Measurements from ENCODE around the gene SPTBN4. TPM values are rescaled to one million over a fixed set of nuclear protein-coding genes. Genes with fewer than 3 reads are reported as not detected.

Gene SPTBN4
- polyA plus RNA-seq, 1 donor from 2014 or later = 12.7 TPM

- no peak overlapping the region for H3K4me3 ChIP-seq (ENCODE audit: low read length)
Observed at GRCh38 chr19:40446263-40446784, 20.5 kb upstream of the SPTBN4 start.

DNA sequence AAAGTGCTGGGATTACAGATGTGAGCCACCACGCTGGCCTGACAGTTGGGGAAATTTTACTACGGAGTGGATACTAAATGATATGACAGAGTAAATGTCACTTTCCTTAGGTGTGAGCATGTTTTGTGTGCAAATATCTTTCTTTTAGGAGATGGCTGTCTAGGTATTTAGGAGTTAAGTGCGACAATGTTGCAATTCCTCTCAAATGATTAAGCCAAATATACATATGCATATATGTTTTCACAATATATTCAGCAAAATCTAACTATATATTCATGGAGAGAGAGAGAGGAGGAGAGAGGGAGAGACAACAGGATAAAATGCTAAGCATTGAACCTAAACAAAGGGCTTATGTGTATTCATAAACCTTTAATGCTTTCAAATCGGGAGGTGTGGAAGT is 17.3 kb upstream of the SPTBN4 start:
- H3K27ac ChIP-seq (ENCODE audit: low read length) = no peak overlapping the region
- no peak overlapping the region for H3K9ac ChIP-seq (ENCODE audit: low read length)
- H3K27me3 ChIP-seq (ENCODE audit: insufficient read depth, low read depth, low read length) = no peaks in the 10 kb centered on the region
- H3F3A ChIP-seq (ENCODE audit: insufficient read depth, low read length, poor library complexity, severe bottlenecking) = no peaks in the 10 kb centered on the region
- TF ChIP-seq, protein P1, sequence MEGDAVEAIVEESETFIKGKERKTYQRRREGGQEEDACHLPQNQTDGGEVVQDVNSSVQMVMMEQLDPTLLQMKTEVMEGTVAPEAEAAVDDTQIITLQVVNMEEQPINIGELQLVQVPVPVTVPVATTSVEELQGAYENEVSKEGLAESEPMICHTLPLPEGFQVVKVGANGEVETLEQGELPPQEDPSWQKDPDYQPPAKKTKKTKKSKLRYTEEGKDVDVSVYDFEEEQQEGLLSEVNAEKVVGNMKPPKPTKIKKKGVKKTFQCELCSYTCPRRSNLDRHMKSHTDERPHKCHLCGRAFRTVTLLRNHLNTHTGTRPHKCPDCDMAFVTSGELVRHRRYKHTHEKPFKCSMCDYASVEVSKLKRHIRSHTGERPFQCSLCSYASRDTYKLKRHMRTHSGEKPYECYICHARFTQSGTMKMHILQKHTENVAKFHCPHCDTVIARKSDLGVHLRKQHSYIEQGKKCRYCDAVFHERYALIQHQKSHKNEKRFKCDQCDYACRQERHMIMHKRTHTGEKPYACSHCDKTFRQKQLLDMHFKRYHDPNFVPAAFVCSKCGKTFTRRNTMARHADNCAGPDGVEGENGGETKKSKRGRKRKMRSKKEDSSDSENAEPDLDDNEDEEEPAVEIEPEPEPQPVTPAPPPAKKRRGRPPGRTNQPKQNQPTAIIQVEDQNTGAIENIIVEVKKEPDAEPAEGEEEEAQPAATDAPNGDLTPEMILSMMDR (IDR thresholded peaks at IDR 0.05; ENCODE audit: poor library complexity, severe bottlenecking) = no peak
- TF ChIP-seq TAF1 (IDR thresholded peaks at IDR 0.05; ENCODE audit: low read depth) (no peak), MXI1 (conservative IDR thresholded peaks at IDR 0.05; ENCODE audit: poor library complexity, severe bottlenecking) (no peak), RAD21 (conservative IDR thresholded peaks at IDR 0.05) (no peak), POLR2AphosphoS5 (IDR thresholded peaks at IDR 0.05) (no peak), SMC3 (conservative IDR thresholded peaks at IDR 0.05; ENCODE audit: poor library complexity) (no peak), EP300 (conservative IDR thresholded peaks at IDR 0.05; ENCODE audit: poor library complexity, severe bottlenecking) (no peak), EZH2 (IDR thresholded peaks at IDR 0.05; ENCODE audit: borderline replicate concordance, insufficient read depth, low read length, poor library complexity, severe bottlenecking) (no peak)
- TF ChIP-seq, protein P2, sequence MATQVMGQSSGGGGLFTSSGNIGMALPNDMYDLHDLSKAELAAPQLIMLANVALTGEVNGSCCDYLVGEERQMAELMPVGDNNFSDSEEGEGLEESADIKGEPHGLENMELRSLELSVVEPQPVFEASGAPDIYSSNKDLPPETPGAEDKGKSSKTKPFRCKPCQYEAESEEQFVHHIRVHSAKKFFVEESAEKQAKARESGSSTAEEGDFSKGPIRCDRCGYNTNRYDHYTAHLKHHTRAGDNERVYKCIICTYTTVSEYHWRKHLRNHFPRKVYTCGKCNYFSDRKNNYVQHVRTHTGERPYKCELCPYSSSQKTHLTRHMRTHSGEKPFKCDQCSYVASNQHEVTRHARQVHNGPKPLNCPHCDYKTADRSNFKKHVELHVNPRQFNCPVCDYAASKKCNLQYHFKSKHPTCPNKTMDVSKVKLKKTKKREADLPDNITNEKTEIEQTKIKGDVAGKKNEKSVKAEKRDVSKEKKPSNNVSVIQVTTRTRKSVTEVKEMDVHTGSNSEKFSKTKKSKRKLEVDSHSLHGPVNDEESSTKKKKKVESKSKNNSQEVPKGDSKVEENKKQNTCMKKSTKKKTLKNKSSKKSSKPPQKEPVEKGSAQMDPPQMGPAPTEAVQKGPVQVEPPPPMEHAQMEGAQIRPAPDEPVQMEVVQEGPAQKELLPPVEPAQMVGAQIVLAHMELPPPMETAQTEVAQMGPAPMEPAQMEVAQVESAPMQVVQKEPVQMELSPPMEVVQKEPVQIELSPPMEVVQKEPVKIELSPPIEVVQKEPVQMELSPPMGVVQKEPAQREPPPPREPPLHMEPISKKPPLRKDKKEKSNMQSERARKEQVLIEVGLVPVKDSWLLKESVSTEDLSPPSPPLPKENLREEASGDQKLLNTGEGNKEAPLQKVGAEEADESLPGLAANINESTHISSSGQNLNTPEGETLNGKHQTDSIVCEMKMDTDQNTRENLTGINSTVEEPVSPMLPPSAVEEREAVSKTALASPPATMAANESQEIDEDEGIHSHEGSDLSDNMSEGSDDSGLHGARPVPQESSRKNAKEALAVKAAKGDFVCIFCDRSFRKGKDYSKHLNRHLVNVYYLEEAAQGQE (IDR thresholded peaks at IDR 0.05; ENCODE audit: borderline replicate concordance) = no peak
- no peaks in the 10 kb centered on the region for H3K9me2 ChIP-seq (ENCODE audit: insufficient read depth, low read length)
- no peak overlapping the region for H3K4me2 ChIP-seq (ENCODE audit: low read length)
- H3K79me2 ChIP-seq (replicated peaks; ENCODE audit: insufficient read depth, low read length) = no peaks in the 10 kb centered on the region
- H2AFZ ChIP-seq (ENCODE audit: low read depth, low read length) = no peak overlapping the region
- H4K20me1 ChIP-seq (ENCODE audit: insufficient read depth) = no peaks in the 10 kb centered on the region
- H3K9me3 ChIP-seq (ENCODE audit: low read length) = no peaks in the 10 kb centered on the region
- H3K36me3 ChIP-seq (ENCODE audit: insufficient read depth, low read length) = no peaks in the 10 kb centered on the region
- H3K4me3 ChIP-seq (ENCODE audit: low read length) = no peak overlapping the region

More at GRCh38 chr19:40446263-40446784, 20.5 kb upstream of the SPTBN4 start:
- peaks cover 4% of the 10 kb centered on the region for H3F3A ChIP-seq (ENCODE audit: insufficient read depth, low read length, poor library complexity, severe bottlenecking)
- no peaks in the 10 kb centered on the region for H3K36me3 ChIP-seq (ENCODE audit: insufficient read depth, low read length)
- H3K9ac ChIP-seq (ENCODE audit: low read length) = no peak overlapping the region
- H2AFZ ChIP-seq (ENCODE audit: low read depth, low read length) = no peak overlapping the region
- no peaks in the 10 kb centered on the region for H3K9me3 ChIP-seq (ENCODE audit: low read length)
- no peak overlapping the region for H3K4me2 ChIP-seq (ENCODE audit: low read length)
- no peak overlapping the region for H3K27ac ChIP-seq (ENCODE audit: low read length)
- H3K27me3 ChIP-seq (ENCODE audit: insufficient read depth, low read depth, low read length) = no peaks in the 10 kb centered on the region
- H3K9me2 ChIP-seq (ENCODE audit: insufficient read depth, low read length) = no peaks in the 10 kb centered on the region
- no peaks in the 10 kb centered on the region for H4K20me1 ChIP-seq (ENCODE audit: insufficient read depth)
- TF ChIP-seq, protein P2 (IDR thresholded peaks at IDR 0.05; ENCODE audit: borderline replicate concordance) = no peak
- no peak for TF ChIP-seq EZH2 (IDR thresholded peaks at IDR 0.05; ENCODE audit: borderline replicate concordance, insufficient read depth, low read length, poor library complexity, severe bottlenecking)
- no peak for TF ChIP-seq POLR2AphosphoS5 (IDR thresholded peaks at IDR 0.05)
- TF ChIP-seq TAF1 (IDR thresholded peaks at IDR 0.05; ENCODE audit: low read depth) = no peak
- no peak for TF ChIP-seq SMC3 (conservative IDR thresholded peaks at IDR 0.05; ENCODE audit: poor library complexity)
- no peak for TF ChIP-seq MXI1 (conservative IDR thresholded peaks at IDR 0.05; ENCODE audit: poor library complexity, severe bottlenecking)
- TF ChIP-seq RAD21 (conservative IDR thresholded peaks at IDR 0.05) = no peak
- TF ChIP-seq EP300 (conservative IDR thresholded peaks at IDR 0.05; ENCODE audit: poor library complexity, severe bottlenecking) = no peak
- TF ChIP-seq, protein P1 (IDR thresholded peaks at IDR 0.05; ENCODE audit: poor library complexity, severe bottlenecking) = no peak
- peaks cover 19% of the 10 kb centered on the region for H3K79me2 ChIP-seq (replicated peaks; ENCODE audit: insufficient read depth, low read length)

Data from neural cell (in vitro differentiated cells).